Dermis blood vessel endothelial cell (primary cell): ENCODE measurements around the gene CC2D2A. TPM values are rescaled to one million over a fixed set of nuclear protein-coding genes. Genes with fewer than 3 reads are reported as not detected.

Experiments used
- DNase-seq: peaks from one replicate; pipeline ENCODE4 v3.0.0; 2010
- total RNA-seq: library from RNA; depleted of rRNA; stranded (reverse); fragments of >200 nt; gene quantifications from 2 replicates; pipeline ENCODE4 v1.2.3, GENCODE V29; 2014

Gene CC2D2A
- total RNA-seq, 1 donor from 2014 or later, result 7.8 TPM

GRCh38 chr4:15466596-15466995 lies 3.1 kb upstream of the CC2D2A start:
- DNase-seq, result no peak

GRCh38 chr4:15470128-15470475 lies 420 bp downstream of the CC2D2A start:
- DNase-seq, result no peak

GRCh38 chr4:15476396-15476795 lies 6.7 kb downstream of the CC2D2A start:
- no peak for DNase-seq

GRCh38 chr4:15478724-15479088 lies 9.0 kb downstream of the CC2D2A start:
- DNase-seq, result no peak

GRCh38 chr4:15479089-15479912 lies 9.6 kb downstream of the CC2D2A start:
- DNase-seq, result peak; percentile 81

GRCh38 chr4:15479913-15480185 lies 10.2 kb downstream of the CC2D2A start:
- no peak for DNase-seq

- DNase-seq, result no peak
Measured at GRCh38 chr4:15481961-15482745, 12.5 kb downstream of the CC2D2A start.

GRCh38 chr4:15482842-15483241 lies 13.2 kb downstream of the CC2D2A start:
- DNase-seq, result no peak

- DNase-seq, result no peak
Measured at GRCh38 chr4:15488136-15488535, 18.5 kb downstream of the CC2D2A start.

GRCh38 chr4:15488658-15489470 lies 19.2 kb downstream of the CC2D2A start:
- no peak for DNase-seq

- no peak for DNase-seq
Measured at GRCh38 chr4:15489551-15489950, 19.9 kb downstream of the CC2D2A start.

- no peak for DNase-seq
Measured at GRCh38 chr4:15493411-15493810, 23.7 kb downstream of the CC2D2A start.

- DNase-seq, result no peak
Measured at GRCh38 chr4:15495621-15496020, 25.9 kb downstream of the CC2D2A start.

- DNase-seq, result no peak
Measured at GRCh38 chr4:15498356-15498755, 28.7 kb downstream of the CC2D2A start.

- DNase-seq, result no peak
Measured at GRCh38 chr4:15500701-15501100, 31.0 kb downstream of the CC2D2A start.

- DNase-seq, result no peak
Measured at GRCh38 chr4:15501941-15502340, 32.3 kb downstream of the CC2D2A start.

- no peak for DNase-seq
Measured at GRCh38 chr4:15502384-15502783, 32.7 kb downstream of the CC2D2A start.

GRCh38 chr4:15504041-15504440 lies 34.4 kb downstream of the CC2D2A start:
- DNase-seq, result no peak

- peak; percentile 38 for DNase-seq
Measured at GRCh38 chr4:15506464-15506863, 36.8 kb downstream of the CC2D2A start.

- no peak for DNase-seq
Measured at GRCh38 chr4:15507679-15508078, 38.0 kb downstream of the CC2D2A start.

- no peak for DNase-seq
Measured at GRCh38 chr4:15510961-15511360, 41.3 kb downstream of the CC2D2A start.

- no peak for DNase-seq
Measured at GRCh38 chr4:15513545-15513944, 43.9 kb downstream of the CC2D2A start.

- peak; percentile 10 for DNase-seq
Measured at GRCh38 chr4:15515106-15515505, 45.4 kb downstream of the CC2D2A start.

GRCh38 chr4:15516494-15516893 lies 46.8 kb downstream of the CC2D2A start:
- no peak for DNase-seq
